Activated T-helper 2 cell treated with anti-CD3 and anti-CD28 coated beads, Interferon-gamma antibody, Interleukin-2, Interleukin-4, amounts not matched to agents 10 μg/mL and 5 μg/mL and 100 μg/mL, durations not matched to agents 14 hours and 24 hours and 36 hours (primary cell): ENCODE measurements around the gene RAPGEF2. TPM values are rescaled to one million over a fixed set of nuclear protein-coding genes. Genes with fewer than 3 reads are reported as not detected.

ENCODE experiments used
- DNase-seq: peaks from one replicate; pipeline ENCODE4 v3.0.0; 2021; ENCODE audit warnings: low spot score
- H3K27ac Mint-ChIP-seq: one replicate; pipeline ENCODE4 v1.8.0; 2021; ENCODE audit warnings: mixed read lengths
- H3K27me3 Mint-ChIP-seq: one replicate; pipeline ENCODE4 v1.8.0; 2021; ENCODE audit warnings: low read depth, mixed read lengths
- H3K36me3 Mint-ChIP-seq: one replicate; pipeline ENCODE4 v1.8.0; 2021; ENCODE audit warnings: low read depth, mixed read lengths
- H3K4me1 Mint-ChIP-seq: one replicate; pipeline ENCODE4 v1.8.0; 2021; ENCODE audit warnings: low read depth, mixed read lengths
- H3K4me3 Mint-ChIP-seq: one replicate; pipeline ENCODE4 v1.8.0; 2021; ENCODE audit warnings: low read depth, mild to moderate bottlenecking, moderate library complexity, mixed read lengths
- H3K9me3 Mint-ChIP-seq: one replicate; pipeline ENCODE4 v1.8.0; 2021; ENCODE audit warnings: mixed read lengths
- intact Hi-C: fragments of 100-400 bp; cut with micrococcal nuclease; formaldehyde crosslinking; loops from one replicate; pipeline ENCODE4 v1.15.1; 2023
- total RNA-seq: library from RNA; stranded (reverse); gene quantifications from 2 replicates; pipeline ENCODE4 v1.2.3, GENCODE V29; 2022

RAPGEF2 gene
- total RNA-seq, 1 donor from 2014 or later: 17.0 TPM

GRCh38 chr4:159319027-159319426 lies 216.1 kb downstream of the RAPGEF2 start:
- no peak overlapping the region for H3K4me3 Mint-ChIP-seq
- no peak for DNase-seq
- no peaks in the 10 kb centered on the region for H3K9me3 Mint-ChIP-seq
- intact Hi-C loops: no loop called here
- peaks cover 9% of the 10 kb centered on the region for H3K36me3 Mint-ChIP-seq
- no peaks in the 10 kb centered on the region for H3K27me3 Mint-ChIP-seq
- no peak overlapping the region for H3K27ac Mint-ChIP-seq
- H3K4me1 Mint-ChIP-seq: no peaks in the 10 kb centered on the region

GRCh38 chr4:159326480-159326879 lies 223.6 kb downstream of the RAPGEF2 start:
- intact Hi-C loops: no loop called here
- no peaks in the 10 kb centered on the region for H3K27me3 Mint-ChIP-seq
- H3K4me1 Mint-ChIP-seq: no peaks in the 10 kb centered on the region
- peaks cover 10% of the 10 kb centered on the region for H3K36me3 Mint-ChIP-seq
- no peak overlapping the region for H3K4me3 Mint-ChIP-seq
- H3K9me3 Mint-ChIP-seq: no peaks in the 10 kb centered on the region
- DNase-seq: no peak
- H3K27ac Mint-ChIP-seq: no peak overlapping the region

- no peaks in the 10 kb centered on the region for H3K27me3 Mint-ChIP-seq
- no peaks in the 10 kb centered on the region for H3K4me1 Mint-ChIP-seq
- intact Hi-C loops: no loop called here
- no peaks in the 10 kb centered on the region for H3K9me3 Mint-ChIP-seq
- no peak overlapping the region for H3K27ac Mint-ChIP-seq
- no peak for DNase-seq
- H3K4me3 Mint-ChIP-seq: no peak overlapping the region
- peaks cover 8% of the 10 kb centered on the region for H3K36me3 Mint-ChIP-seq
These were observed 225.9 kb downstream of the RAPGEF2 start for GRCh38 chr4:159328766-159329165.

GRCh38 chr4:159334461-159334860 lies 231.6 kb downstream of the RAPGEF2 start:
- H3K9me3 Mint-ChIP-seq: no peaks in the 10 kb centered on the region
- no peak for DNase-seq
- no peak overlapping the region for H3K27ac Mint-ChIP-seq
- H3K27me3 Mint-ChIP-seq: no peaks in the 10 kb centered on the region
- intact Hi-C loops: no loop called here
- H3K4me3 Mint-ChIP-seq: no peak overlapping the region
- H3K4me1 Mint-ChIP-seq: no peaks in the 10 kb centered on the region
- H3K36me3 Mint-ChIP-seq: peaks cover 8% of the 10 kb centered on the region

GRCh38 chr4:159337041-159337440 lies 234.2 kb downstream of the RAPGEF2 start:
- Mint-ChIP-seq H3K27ac (no peak overlapping the region), H3K9me3 (no peaks in the 10 kb centered on the region), H3K4me3 (no peak overlapping the region), H3K27me3 (no peaks in the 10 kb centered on the region), H3K4me1 (no peaks in the 10 kb centered on the region), H3K36me3 (peaks cover 14% of the 10 kb centered on the region)
- intact Hi-C loops: no loop called here
- no peak for DNase-seq

- no peak for DNase-seq
- Mint-ChIP-seq H3K27ac (no peak overlapping the region), H3K27me3 (no peaks in the 10 kb centered on the region), H3K4me1 (peaks cover 2% of the 10 kb centered on the region), H3K4me3 (no peak overlapping the region), H3K36me3 (peaks cover 24% of the 10 kb centered on the region), H3K9me3 (no peaks in the 10 kb centered on the region)
- intact Hi-C loops: no loop called here
These were observed 238.6 kb downstream of the RAPGEF2 start for GRCh38 chr4:159341522-159341921.

- no peak overlapping the region for H3K27ac Mint-ChIP-seq
- DNase-seq: no peak
- H3K36me3 Mint-ChIP-seq: peaks cover 24% of the 10 kb centered on the region
- peaks cover 2% of the 10 kb centered on the region for H3K4me1 Mint-ChIP-seq
- intact Hi-C loops: no loop called here
- no peak overlapping the region for H3K4me3 Mint-ChIP-seq
- H3K27me3 Mint-ChIP-seq: no peaks in the 10 kb centered on the region
- H3K9me3 Mint-ChIP-seq: no peaks in the 10 kb centered on the region
These were observed 239.5 kb downstream of the RAPGEF2 start for GRCh38 chr4:159342374-159342773.

GRCh38 chr4:159343116-159343515 lies 240.2 kb downstream of the RAPGEF2 start:
- Mint-ChIP-seq H3K4me3 (no peak overlapping the region), H3K36me3 (peaks cover 24% of the 10 kb centered on the region), H3K9me3 (no peaks in the 10 kb centered on the region), H3K27me3 (no peaks in the 10 kb centered on the region), H3K4me1 (peaks cover 2% of the 10 kb centered on the region), H3K27ac (no peak overlapping the region)
- DNase-seq: no peak
- intact Hi-C loops: no loop called here

- no peak overlapping the region for H3K4me3 Mint-ChIP-seq
- peaks cover 2% of the 10 kb centered on the region for H3K4me1 Mint-ChIP-seq
- no peak for DNase-seq
- no peaks in the 10 kb centered on the region for H3K9me3 Mint-ChIP-seq
- H3K27ac Mint-ChIP-seq: no peak overlapping the region
- peaks cover 24% of the 10 kb centered on the region for H3K36me3 Mint-ChIP-seq
- H3K27me3 Mint-ChIP-seq: no peaks in the 10 kb centered on the region
- intact Hi-C loops: no loop called here
These were observed 242.0 kb downstream of the RAPGEF2 start for GRCh38 chr4:159344877-159345276.

- no peak overlapping the region for H3K27ac Mint-ChIP-seq
- intact Hi-C loops: no loop called here
- no peak for DNase-seq
- H3K27me3 Mint-ChIP-seq: no peaks in the 10 kb centered on the region
- peaks cover 2% of the 10 kb centered on the region for H3K4me1 Mint-ChIP-seq
- peaks cover 29% of the 10 kb centered on the region for H3K36me3 Mint-ChIP-seq
- no peak overlapping the region for H3K4me3 Mint-ChIP-seq
- H3K9me3 Mint-ChIP-seq: no peaks in the 10 kb centered on the region
These were observed 243.8 kb downstream of the RAPGEF2 start for GRCh38 chr4:159346681-159347080.

- Mint-ChIP-seq H3K27me3 (no peaks in the 10 kb centered on the region), H3K27ac (no peak overlapping the region), H3K4me1 (peaks cover 2% of the 10 kb centered on the region), H3K9me3 (no peaks in the 10 kb centered on the region), H3K36me3 (peaks cover 22% of the 10 kb centered on the region), H3K4me3 (no peak overlapping the region)
- DNase-seq: no peak
- intact Hi-C loops: no loop called here
These were observed 244.9 kb downstream of the RAPGEF2 start for GRCh38 chr4:159347813-159348212.

GRCh38 chr4:159349332-159349731 lies 246.5 kb downstream of the RAPGEF2 start:
- peaks cover 8% of the 10 kb centered on the region for H3K36me3 Mint-ChIP-seq
- H3K4me1 Mint-ChIP-seq: no peaks in the 10 kb centered on the region
- no peak for DNase-seq
- H3K27ac Mint-ChIP-seq: no peak overlapping the region
- intact Hi-C loops: no loop called here
- no peak overlapping the region for H3K4me3 Mint-ChIP-seq
- no peaks in the 10 kb centered on the region for H3K27me3 Mint-ChIP-seq
- H3K9me3 Mint-ChIP-seq: no peaks in the 10 kb centered on the region

- Mint-ChIP-seq H3K27me3 (no peaks in the 10 kb centered on the region), H3K4me1 (no peaks in the 10 kb centered on the region), H3K4me3 (no peak overlapping the region), H3K27ac (no peak overlapping the region), H3K9me3 (no peaks in the 10 kb centered on the region), H3K36me3 (peaks cover 12% of the 10 kb centered on the region)
- no peak for DNase-seq
- intact Hi-C loops: no loop called here
These were observed 249.7 kb downstream of the RAPGEF2 start for GRCh38 chr4:159352609-159353008.

GRCh38 chr4:159353422-159354116 lies 250.7 kb downstream of the RAPGEF2 start:
- no peak overlapping the region for H3K4me3 Mint-ChIP-seq
- no peaks in the 10 kb centered on the region for H3K27me3 Mint-ChIP-seq
- H3K27ac Mint-ChIP-seq: no peak overlapping the region
- peaks cover 12% of the 10 kb centered on the region for H3K36me3 Mint-ChIP-seq
- no peaks in the 10 kb centered on the region for H3K4me1 Mint-ChIP-seq
- intact Hi-C loops: no loop called here
- H3K9me3 Mint-ChIP-seq: no peaks in the 10 kb centered on the region
- no peak for DNase-seq
